ENCODE data around the gene USP53.

GRCh38 chr4:119296356-119296755 lies 83.8 kb downstream of the USP53 start:
- no peak for TF ChIP-seq CTCF (conservative IDR thresholded peaks at IDR 0.05; ENCODE audit: low read depth in 2 of 2)
- TF ChIP-seq EZH2 (IDR thresholded peaks at IDR 0.05; ENCODE audit: low read depth, unreplicated experiment) = no peak
- TF ChIP-seq POLR2AphosphoS5 (IDR thresholded peaks at IDR 0.05; ENCODE audit: low read depth) = no peak

Data from GM23338 (cell line).